ENCODE data around the gene TMEM132A. TPM values are rescaled to one million over a fixed set of nuclear protein-coding genes. Genes with fewer than 3 reads are reported as not detected.

TMEM132A gene
- total RNA-seq, 1 donor from 2014 or later: 6.7 TPM

GRCh38 chr11:60955571-60955970 is 31.3 kb downstream of the TMEM132A start:
- peak; percentile 59 for DNase-seq (ENCODE audit: low spot score)

GRCh38 chr11:60957188-60957587 is 32.9 kb downstream of the TMEM132A start:
- peak; percentile 41 for DNase-seq (ENCODE audit: low spot score)

DNA sequence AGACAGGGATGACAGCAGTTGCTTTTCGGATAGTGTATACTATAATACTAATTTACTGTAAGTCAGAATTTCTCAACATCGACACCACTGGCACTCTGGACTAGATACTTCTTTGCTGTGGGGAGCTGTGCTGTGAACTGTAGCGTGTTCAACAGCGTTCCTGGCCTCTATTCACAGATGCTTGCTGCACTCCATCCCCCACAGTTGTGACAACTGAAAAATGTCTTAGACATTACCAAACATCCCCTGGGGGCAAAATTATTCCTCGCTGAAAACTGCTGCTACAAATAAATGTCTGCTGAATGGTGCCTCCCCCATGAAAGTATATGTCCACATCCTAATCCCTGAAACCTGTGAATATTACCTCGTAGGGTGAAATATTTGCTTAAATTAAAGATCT is 35.2 kb downstream of the TMEM132A start:
- no peak for DNase-seq (ENCODE audit: low spot score)

GRCh38 chr11:60960405-60960804 is 36.1 kb downstream of the TMEM132A start:
- DNase-seq (ENCODE audit: low spot score): no peak

GRCh38 chr11:60964801-60965200 is 40.5 kb downstream of the TMEM132A start:
- peak; percentile 37 for DNase-seq (ENCODE audit: low spot score)

GRCh38 chr11:60966890-60967289 is 42.6 kb downstream of the TMEM132A start:
- DNase-seq (ENCODE audit: low spot score): peak; percentile 20

DNA sequence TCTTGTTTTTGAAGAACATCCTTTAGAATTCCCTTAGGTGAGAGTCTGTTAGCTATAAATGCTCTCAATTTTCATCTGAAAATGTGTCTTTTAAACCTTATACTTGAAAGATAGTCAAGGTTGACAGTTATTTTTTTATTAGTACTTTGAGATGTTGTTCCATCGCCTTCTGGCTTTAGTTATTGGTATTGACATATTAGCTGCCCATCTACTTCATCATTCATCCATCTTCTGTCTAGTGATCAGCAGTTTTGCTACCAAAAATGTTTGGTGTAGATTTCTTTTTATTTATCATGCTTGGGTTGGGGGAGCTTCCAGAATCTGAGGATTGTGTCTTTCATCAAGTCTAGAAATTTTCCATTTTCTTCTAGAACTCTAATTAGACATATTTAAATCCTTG is 44.0 kb downstream of the TMEM132A start:
- DNase-seq (ENCODE audit: low spot score): no peak

- DNase-seq (ENCODE audit: low spot score): peak; percentile 88
These were observed 46.1 kb downstream of the TMEM132A start for GRCh38 chr11:60970369-60970774.

DNA sequence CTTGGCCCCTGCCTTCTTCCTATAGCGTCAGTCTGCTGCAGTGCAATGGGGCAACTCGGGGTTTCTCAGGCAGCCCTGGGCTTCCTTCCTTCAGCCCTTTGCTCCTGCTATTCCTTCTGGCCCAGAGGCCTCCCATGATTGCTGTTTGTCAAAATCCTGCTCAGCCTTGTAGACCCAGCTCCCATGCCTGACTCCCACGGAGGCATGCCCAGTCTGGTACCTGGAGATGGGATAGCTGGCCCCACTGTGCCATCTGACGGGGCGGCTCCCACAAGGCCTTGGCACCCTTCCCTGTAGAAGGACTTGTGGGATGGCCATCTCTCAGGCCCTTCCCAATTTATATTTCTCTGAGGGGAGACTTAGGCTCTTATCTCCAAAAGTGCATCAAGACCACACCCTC is 46.6 kb downstream of the TMEM132A start:
- peak; percentile 53 for DNase-seq (ENCODE audit: low spot score)

- no peak for DNase-seq (ENCODE audit: low spot score)
These were observed 47.3 kb downstream of the TMEM132A start, which contains the start of gene CD6 for GRCh38 chr11:60971520-60971919. TSS of gene CD6 (plus strand) at chr11:60971680. CDS start at chr11:60971866, 186 bp downstream.

- DNase-seq (ENCODE audit: low spot score): peak; percentile 81
These were observed 48.1 kb downstream of the TMEM132A start for GRCh38 chr11:60972182-60973030.

- peak; percentile 68 for DNase-seq (ENCODE audit: low spot score)
These were observed 49.4 kb downstream of the TMEM132A start for GRCh38 chr11:60973699-60974098.

DNA sequence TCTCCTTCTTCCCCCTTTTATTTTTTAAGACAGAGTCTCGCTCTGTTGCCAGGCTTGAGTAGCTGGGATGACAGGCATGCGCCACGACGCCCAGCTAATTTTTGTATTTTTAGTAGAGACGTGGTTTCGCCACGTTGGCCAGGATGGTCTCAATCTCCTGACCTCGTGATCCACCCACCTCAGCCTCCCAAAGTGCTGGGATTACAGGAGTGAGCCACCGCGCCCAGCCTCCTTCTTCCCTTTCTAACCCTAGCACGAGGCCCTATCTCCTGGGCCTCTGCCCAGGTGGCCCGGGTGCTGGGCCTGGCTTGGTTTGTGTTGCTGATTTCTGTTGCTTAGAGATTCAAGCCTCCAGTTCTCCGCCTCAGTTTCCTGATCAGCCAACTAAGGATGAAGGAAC is 50.1 kb downstream of the TMEM132A start:
- DNase-seq (ENCODE audit: low spot score): peak; percentile 62

- no peak for DNase-seq (ENCODE audit: low spot score)
These were observed 50.5 kb downstream of the TMEM132A start for GRCh38 chr11:60974726-60975125.

GRCh38 chr11:60977224-60977623 is 53.0 kb downstream of the TMEM132A start:
- no peak for DNase-seq (ENCODE audit: low spot score)

DNA sequence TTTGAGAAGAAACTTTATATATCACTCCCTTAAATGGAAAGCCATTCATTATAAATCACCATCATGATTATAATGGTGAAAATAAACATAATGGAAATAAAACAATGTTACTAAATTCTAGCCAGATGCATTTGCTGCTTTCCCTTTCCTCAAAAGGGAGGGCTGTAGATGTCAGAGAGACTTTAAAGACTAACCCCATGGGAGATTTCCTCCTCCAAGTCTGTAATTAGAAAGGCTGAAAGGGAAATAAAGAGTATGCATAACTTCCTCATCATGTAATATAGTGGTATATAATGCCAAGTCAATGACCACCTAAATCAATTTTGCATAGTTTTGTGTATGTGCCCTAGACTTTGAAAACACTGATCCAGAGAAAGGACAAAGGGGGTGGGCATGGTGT is 53.6 kb downstream of the TMEM132A start:
- no peak for DNase-seq (ENCODE audit: low spot score)

- DNase-seq (ENCODE audit: low spot score): no peak
These were observed 54.5 kb downstream of the TMEM132A start for GRCh38 chr11:60978546-60979380.

DNA sequence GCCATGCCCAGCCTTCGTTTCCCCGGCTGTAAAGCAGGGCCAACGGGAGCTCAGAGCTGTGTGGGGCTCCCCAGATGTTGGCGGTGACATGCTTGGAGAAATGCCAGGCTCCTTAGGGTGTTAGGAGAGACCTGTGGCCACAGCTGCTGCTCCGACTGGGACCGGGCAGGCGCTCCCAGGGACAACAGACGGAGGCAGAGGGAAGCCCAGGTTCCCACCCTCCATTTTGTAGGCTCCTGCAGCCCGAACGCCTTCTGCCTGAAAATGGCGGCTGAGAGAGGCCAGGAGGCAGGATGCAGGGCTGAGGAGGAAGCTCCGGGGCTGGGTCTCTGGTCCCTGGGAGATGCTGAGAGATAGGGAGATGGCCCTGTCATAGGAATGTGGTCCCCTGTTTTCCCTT is 57.3 kb downstream of the TMEM132A start:
- no peak for DNase-seq (ENCODE audit: low spot score)

DNA sequence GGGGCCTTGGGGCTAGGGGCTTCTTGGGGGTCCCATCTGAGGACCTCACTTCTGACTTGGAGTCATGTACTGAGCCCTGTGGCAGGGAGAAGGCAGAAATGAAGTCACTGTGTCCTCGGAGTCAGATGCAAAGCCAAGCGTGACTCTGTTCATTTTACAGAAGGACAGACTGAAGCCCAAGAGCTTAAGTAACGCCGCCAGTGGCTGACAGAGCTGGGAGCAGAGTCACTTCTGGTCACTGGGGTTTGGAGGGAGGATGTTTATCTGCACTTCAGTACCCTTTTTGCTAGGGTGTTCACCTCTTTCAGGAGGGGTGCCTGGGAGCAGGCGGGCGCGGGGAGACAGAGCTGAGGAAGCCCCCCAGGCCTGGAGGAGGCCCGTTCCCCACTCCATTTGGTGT is 57.9 kb downstream of the TMEM132A start:
- no peak for DNase-seq (ENCODE audit: low spot score)

GRCh38 chr11:60984149-60984548 is 59.9 kb downstream of the TMEM132A start:
- DNase-seq (ENCODE audit: low spot score): no peak

- DNase-seq (ENCODE audit: low spot score): no peak
These were observed 60.4 kb downstream of the TMEM132A start for GRCh38 chr11:60984636-60985035.

DNA sequence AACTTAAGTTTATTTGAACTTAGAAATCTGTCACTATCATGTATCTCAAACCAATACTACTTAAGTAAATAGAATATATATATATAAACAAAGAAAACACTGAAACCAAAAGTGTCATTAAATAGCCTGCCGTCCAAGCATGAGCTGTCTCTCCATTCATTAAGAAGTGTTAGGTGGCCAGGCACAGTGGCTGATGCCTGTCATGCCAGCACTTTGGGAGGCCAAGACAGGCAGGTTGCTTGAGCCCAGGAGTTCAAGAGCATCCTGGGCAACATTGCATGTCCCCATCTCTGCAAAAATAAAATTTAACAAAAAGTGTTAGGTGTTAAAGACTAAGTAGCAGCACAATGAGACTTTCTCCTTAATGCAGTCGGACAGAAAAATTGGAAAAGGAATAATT is 61.2 kb downstream of the TMEM132A start:
- DNase-seq (ENCODE audit: low spot score): no peak

Data from mesenteric fat pad (tissue), 1 donor.